ENCODE data around the gene SLC7A4. TPM values are rescaled to one million over a fixed set of nuclear protein-coding genes. Genes with fewer than 3 reads are reported as not detected.
A peak's percentile ranks its signal among the peaks of the same experiment; 100 is the strongest.

The SLC7A4 gene
- total and polyA plus RNA-seq, 7 donors = 0.16 to 2.6 (median 0.59) TPM; not detected in 1

- H3K27me3 ChIP-seq = no peaks in the 10 kb centered on the region
- TF ChIP-seq POLR2A (IDR thresholded peaks at IDR 0.05) (no peak), CTCF (IDR thresholded peaks at IDR 0.05) (no peak), POLR2AphosphoS5 (IDR thresholded peaks at IDR 0.05) (no peak), EP300 (IDR thresholded peaks at IDR 0.05) (no peak)
- peaks cover 18 to 91% (median 34%) of the 10 kb centered on the region in 4 donors for H3K36me3 ChIP-seq
- DNase-seq = no peak
- no peaks in the 10 kb centered on the region for H3K9me3 ChIP-seq
- WGBS, 2 donors = 90 to 92% methylated on average over 21 of the region's 21 CpGs
- H3K4me1 ChIP-seq = no peaks in the 10 kb centered on the region
- no peak overlapping the region for H3K27ac ChIP-seq
- intact Hi-C loops (cut with DNase I) = no loop called here
- H3K4me3 ChIP-seq = no peak overlapping the region
These were observed 39.7 kb downstream of the SLC7A4 start for GRCh38 chr22:20992456-20993303.

GRCh38 chr22:20992056-20992442 is 40.3 kb downstream of the SLC7A4 start:
- H3K27ac ChIP-seq = no peak overlapping the region
- WGBS, 2 donors = 85 to 86% methylated on average over 7 of the region's 7 CpGs
- no peak for DNase-seq
- peaks cover 18 to 91% (median 34%) of the 10 kb centered on the region in 4 donors for H3K36me3 ChIP-seq
- no peak overlapping the region for H3K4me3 ChIP-seq
- intact Hi-C loops (cut with DNase I) = no loop called here
- no peaks in the 10 kb centered on the region for H3K9me3 ChIP-seq
- TF ChIP-seq EP300 (IDR thresholded peaks at IDR 0.05) (no peak), CTCF (IDR thresholded peaks at IDR 0.05) (no peak), POLR2A (IDR thresholded peaks at IDR 0.05) (no peak), POLR2AphosphoS5 (IDR thresholded peaks at IDR 0.05) (no peak)
- no peaks in the 10 kb centered on the region for H3K27me3 ChIP-seq
- no peaks in the 10 kb centered on the region for H3K4me1 ChIP-seq

GRCh38 chr22:20991252-20992055 is 40.9 kb downstream of the SLC7A4 start:
- TF ChIP-seq POLR2A (IDR thresholded peaks at IDR 0.05) = no peak
- no peak for TF ChIP-seq CTCF (IDR thresholded peaks at IDR 0.05)
- H3K4me3 ChIP-seq = no peak overlapping the region
- H3K27ac ChIP-seq = no peak overlapping the region
- peaks cover 18 to 90% (median 34%) of the 10 kb centered on the region in 4 donors for H3K36me3 ChIP-seq
- 92 to 96% methylated on average over 24 of the region's 24 CpGs for WGBS, 2 donors
- H3K27me3 ChIP-seq = no peaks in the 10 kb centered on the region
- H3K9me3 ChIP-seq = no peaks in the 10 kb centered on the region
- peak; percentile 66 for DNase-seq
- no peaks in the 10 kb centered on the region for H3K4me1 ChIP-seq
- intact Hi-C loops (cut with DNase I) = no loop called here

GRCh38 chr22:20990184-20991180 is 41.9 kb downstream of the SLC7A4 start:
- H3K27ac ChIP-seq = no peak overlapping the region
- peaks cover 18 to 88% (median 37%) of the 10 kb centered on the region in 4 donors for H3K36me3 ChIP-seq
- intact Hi-C loops (cut with DNase I) = no loop called here
- H3K4me3 ChIP-seq = no peak overlapping the region
- DNase-seq = no peak
- TF ChIP-seq EP300 (IDR thresholded peaks at IDR 0.05) = no peak
- TF ChIP-seq POLR2AphosphoS5 (IDR thresholded peaks at IDR 0.05) = no peak
- no peak for TF ChIP-seq CTCF (IDR thresholded peaks at IDR 0.05)
- no peak for TF ChIP-seq POLR2A (IDR thresholded peaks at IDR 0.05)
- H3K27me3 ChIP-seq = no peaks in the 10 kb centered on the region
- H3K4me1 ChIP-seq = no peaks in the 10 kb centered on the region
- 90% methylated on average over 21 of the region's 21 CpGs for WGBS, 2 donors
- H3K9me3 ChIP-seq = no peaks in the 10 kb centered on the region
